ENCODE data around the gene CCDC68.

The CCDC68 gene

DNA sequence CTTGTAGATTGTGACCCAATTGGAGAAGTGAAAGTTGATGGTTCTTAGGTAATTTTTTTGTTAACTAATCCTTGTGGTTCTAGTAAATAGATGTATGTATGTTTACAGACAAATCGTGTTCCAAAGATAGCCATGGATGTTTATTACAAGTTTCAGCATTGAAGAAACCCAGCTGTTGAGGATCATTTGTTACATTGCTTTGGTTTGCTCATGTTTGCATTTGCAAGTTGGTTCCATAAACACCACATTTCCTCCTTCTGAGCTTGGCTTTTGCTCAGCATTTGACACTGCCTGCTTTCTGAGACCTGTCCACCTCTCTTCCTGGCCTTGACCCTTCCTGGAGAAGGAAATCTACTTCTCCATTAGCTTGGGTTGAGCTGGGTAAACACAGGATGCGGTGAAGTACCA, 1.8 kb upstream of the CCDC68 start:
- DNase-seq (ENCODE audit: low spot score), result no peak

DNA sequence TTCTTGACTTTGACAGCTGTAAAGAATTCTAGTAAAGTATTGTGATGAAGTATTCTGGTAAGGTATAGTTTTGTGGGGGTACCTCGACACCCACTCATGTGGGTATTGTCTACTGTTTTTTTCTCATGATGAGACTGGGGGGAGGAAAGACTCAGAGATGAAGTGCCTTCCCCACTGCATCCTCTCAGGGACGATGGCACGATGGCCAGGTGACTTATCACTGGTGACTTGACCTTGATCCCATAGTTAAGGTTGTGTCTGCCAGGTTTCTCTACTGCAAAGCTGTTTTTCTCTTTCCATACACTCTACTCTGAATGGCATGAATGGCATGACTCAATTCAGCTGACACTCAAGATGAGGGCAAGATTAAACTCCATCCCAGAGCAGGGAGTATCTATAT, 936 bp upstream of the CCDC68 start:
- no peak for DNase-seq (ENCODE audit: low spot score)

DNA sequence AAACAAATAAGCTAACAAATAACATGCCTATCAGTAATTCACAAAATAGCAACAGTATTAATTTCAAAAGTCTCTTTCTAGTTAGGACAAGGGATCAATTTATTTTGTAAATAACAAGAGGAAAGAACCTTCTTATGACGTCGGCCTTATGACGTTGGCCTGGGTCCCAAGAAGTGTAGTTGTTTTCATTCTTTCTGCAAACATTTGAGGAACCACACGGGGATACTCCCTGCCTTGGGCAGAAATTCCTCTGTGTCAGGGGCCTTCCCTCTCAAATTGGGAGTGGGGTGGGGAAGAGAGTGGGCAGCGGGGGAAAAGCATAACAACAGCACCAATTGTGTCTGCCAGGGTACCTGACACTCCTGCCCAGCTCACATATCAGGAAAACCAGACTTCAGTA, 1.3 kb downstream of the CCDC68 start:
- no peak for DNase-seq (ENCODE audit: low spot score)

DNA sequence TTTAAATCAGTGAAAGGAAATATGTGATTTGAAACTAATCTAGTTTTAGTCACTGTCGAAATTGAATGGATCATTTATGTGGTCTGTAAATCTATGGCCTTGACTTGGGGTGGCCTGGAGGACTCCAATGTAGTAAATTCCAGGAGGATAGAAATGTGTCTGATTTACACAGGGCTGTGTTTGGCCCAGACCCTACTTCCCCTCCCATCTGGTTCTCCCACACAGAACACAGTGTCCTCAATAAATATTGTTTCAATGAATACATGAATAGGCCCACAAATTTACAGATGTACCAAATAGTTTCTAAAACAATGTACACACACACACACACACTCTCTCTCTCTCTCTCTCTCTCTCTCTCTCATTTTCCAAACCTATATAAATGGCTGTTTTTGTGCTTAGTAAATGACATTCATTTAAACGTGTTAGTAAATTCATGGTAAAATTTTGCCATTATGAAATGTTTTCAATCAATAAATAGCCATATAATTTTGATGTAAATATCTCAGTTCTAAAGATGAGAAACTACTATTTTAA, 1.9 kb downstream of the CCDC68 start:
- DNase-seq (ENCODE audit: low spot score), result no peak

DNA sequence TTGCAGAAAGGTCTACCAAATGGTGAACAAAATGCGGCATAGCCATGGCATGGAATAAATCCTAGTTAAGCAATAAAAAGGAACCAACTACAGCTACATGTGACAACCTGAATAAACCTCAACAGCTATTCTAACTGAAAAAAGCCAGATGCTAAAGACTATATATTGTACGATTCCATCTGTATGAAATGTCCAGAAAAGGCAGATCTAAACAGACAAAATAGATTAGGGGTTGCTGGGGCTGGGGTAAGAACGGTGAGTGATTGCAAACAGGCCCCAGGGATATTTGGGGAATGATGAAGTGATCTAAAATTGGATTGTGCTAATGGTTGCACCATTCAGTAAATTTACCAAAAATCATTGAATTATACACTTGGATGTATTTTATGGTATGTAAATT, 2.8 kb downstream of the CCDC68 start:
- no peak for DNase-seq (ENCODE audit: low spot score)

DNA sequence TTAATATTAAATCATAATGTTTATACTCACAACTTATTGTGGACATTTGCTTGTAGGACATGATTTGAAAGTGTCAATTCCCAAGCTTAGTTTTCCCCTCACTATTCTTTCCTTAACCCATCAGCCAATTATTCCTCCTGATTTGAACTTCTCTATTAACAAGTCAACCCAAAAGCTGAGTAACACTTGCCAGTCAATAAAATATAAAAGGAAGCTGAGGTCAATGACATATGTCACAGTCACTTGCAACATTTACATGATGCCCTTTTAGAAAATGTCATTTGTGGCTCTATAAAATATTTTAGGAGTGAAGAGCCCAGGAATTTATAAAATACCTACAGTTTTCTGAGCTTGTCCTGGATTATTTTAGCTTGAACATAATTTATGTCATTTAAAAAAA, 7.2 kb downstream of the CCDC68 start:
- DNase-seq (ENCODE audit: low spot score), result no peak

DNA sequence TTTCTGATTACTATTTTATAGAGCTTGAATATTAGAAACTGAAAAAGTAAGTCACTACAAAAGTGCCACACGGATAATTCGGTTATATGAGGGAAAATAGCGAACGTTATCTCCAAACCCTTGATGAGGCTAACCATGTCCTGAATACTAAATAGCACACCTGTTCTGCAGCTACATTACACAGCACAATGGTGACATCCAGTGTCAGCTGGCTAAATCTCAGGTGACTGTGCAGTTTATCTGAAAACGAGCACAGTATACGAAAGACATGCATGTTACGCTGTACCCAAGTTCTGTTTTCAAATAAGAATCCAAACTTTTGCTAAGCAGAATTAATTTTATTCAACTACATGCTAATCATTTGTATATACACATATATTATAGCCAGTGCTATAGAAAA, 9.0 kb downstream of the CCDC68 start:
- DNase-seq (ENCODE audit: low spot score), result no peak

DNA sequence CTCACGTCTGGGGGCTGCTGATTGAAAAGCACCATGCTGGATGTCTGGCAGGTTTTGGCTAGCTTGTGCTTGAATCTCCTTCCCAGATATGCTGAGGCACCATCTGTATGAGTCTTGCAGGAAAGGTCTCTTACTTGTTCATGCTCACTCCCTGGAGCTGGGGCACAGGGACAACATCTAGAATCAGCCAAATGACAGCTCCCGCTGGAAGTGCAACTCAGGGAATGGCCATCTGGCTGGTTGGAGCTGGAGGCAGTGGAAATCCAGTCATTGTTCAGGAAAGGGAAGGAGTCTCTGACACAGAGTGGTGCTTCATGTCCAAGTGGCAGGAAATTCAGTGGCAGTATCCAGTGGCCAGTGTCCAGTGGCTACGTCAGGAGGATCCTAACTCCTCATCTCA, 9.7 kb downstream of the CCDC68 start:
- DNase-seq (ENCODE audit: low spot score), result no peak

DNA sequence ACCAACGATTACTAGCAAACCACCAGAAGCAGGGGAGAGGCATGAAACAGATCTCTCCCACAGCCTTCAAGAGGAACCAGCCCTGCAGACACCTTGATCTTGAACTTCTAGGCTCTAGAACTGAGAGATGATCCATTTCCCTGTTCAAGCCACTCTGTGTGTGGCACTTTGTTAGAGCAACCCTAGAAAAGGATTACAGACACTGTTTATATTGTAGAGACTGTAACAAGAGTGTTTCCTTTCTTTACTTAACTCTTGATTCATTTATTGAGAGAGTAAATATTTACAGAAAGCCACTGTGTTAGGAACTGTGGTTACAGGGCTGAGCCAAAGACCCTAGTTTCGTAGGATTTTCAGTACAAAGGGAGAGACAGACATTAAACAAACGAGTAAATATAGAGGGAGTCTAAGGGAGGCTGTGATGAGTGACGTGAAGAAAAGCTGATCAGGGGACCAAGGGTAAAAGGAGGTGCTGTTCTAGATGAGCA, 10.9 kb downstream of the CCDC68 start:
- DNase-seq (ENCODE audit: low spot score), result no peak

DNA sequence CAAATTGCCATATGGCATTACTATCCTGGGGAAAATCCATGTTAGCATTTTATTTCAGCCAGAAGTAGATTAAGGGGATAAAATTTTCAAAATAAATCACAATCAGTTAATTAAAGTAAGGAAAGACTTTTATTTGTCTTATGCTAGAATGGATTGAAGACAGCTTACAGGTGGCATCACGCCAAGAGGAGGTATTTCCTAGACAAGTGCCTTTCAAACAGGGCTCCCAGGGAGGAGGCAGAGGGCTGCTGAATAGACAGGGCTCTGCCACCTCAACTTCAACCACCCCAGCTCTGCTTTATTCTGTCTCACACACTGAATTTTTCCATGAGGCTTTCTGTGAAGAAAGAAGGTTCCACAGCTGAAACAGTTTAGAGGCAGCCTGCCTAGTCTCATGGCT, 12.2 kb downstream of the CCDC68 start:
- no peak for DNase-seq (ENCODE audit: low spot score)

DNA sequence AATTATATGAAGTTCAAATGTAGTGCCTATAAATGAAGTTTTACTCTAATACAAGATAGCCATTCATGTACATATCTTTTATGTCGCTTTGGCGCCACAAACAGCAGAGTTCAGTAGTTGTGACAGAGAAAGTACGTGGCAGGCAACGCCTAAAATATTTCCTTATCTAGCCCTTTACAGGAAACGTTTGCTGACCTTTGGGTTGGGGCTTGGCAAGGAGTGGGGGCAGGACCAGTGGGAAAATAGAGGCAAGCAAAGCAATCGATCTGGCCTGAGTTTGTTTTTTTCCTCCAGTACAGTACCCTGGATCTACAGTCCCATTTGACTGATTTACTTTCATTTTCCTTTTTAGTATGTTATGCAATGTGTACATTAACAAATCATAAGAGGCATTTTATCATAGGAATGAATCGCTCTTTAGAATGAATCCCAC, 13.1 kb downstream of the CCDC68 start:
- peak; percentile 25 for DNase-seq (ENCODE audit: low spot score)

DNA sequence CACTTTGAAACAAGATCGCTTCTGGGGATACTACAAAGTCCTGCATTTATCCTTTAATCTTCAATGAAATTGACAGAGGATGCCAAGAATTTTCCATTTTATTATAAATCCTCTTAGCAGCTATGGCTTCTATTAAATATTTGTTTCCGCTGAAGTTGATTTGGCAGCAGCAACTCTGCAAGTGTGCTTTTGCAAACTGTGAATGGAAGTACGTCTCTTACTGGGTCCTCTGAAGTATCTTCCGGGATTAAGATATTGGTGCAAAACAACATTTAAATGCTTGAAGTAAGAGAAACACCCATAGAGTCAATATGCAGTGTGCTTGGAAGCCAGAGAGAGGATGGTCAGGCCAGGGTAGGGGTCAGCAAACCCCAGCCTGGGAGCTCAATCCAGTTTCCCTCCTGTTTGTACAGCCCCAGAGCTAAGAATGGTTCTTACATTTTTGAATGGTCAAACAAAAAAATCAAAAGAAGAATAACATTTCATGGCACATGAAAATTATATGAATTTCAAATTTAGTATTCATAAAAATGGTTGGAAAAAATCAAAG, 13.6 kb downstream of the CCDC68 start:
- DNase-seq (ENCODE audit: low spot score), result no peak

DNA sequence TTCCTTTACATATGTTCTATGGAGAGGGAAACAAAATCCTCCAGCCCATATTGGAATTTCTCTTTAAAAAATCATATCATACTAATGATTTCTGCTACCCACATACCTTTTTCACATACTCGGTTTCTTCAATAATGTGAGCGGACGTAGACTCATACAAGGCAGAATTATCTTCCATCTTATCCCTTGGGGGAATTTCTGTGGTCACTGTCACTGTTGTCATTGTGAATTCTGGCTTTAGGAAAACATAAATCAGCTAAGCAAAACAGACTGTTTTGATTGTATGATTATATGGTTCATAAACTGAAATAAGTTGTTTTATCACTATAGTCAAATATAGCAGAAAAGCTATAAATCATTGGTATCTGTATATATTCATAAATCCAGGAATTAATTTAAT, 16.7 kb downstream of the CCDC68 start:
- DNase-seq (ENCODE audit: low spot score), result no peak

DNA sequence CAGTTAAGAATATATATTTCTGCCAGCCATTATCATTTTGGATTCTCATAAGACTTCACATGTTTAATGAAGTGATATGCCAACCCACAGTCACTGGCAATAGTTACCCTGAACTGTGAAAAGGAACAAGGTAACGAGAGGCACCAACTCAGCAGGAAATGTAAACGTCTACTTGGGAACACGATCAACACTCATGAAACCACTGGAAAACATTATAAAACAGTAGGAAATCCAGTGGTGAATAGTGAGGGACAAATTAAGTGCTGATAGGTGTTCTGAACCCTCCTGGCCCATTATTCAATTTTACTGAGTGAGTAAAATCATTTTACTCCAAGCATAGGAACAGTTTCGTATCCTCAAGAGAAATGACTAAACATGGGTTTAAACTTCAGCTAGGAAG, 17.1 kb downstream of the CCDC68 start:
- DNase-seq (ENCODE audit: low spot score), result no peak

DNA sequence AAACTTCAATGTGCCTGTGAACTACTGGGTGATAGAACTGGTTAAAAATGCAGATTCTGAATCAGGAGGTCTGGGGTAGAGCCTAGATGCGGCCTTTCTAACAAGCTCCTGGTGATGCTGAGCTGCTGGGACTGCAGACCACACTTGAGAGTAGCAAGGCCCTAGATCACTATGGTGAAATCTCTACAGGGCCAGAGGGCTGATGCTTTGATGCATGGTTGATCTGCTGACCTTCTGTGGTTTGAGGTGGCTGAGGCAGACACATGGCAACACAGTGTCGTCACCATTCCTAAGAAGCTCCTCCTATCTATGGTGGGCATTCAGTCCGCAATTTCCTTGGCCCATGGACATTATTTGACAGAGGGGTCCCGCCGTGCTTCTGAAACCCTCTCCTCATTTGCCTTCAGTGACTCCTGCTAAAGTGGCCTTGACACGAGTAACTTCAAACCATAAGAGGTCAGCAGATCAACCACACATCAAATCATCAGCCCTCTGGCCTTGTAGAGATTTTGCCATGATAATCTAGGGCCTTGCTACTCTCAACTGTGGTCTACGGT, 19.8 kb downstream of the CCDC68 start:
- no peak for DNase-seq (ENCODE audit: low spot score)

DNA sequence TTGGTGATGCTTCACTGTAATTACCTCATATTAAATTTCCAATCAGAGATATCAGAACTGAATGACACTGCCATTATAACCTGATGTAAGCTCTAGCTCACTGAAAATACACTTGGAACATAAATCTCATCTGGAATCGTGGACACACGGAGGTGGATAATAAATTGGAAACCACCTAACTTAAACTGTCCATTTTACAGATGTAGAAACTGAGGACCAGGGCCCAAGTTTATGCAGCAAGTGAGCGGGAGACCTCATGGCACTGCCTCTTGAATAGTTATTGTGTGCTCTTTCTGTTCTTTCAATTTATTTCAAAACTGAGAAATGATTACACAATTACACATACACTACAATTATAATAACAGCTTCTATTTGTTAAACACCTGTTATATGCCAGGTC, 20.8 kb downstream of the CCDC68 start:
- DNase-seq (ENCODE audit: low spot score), result no peak

DNA sequence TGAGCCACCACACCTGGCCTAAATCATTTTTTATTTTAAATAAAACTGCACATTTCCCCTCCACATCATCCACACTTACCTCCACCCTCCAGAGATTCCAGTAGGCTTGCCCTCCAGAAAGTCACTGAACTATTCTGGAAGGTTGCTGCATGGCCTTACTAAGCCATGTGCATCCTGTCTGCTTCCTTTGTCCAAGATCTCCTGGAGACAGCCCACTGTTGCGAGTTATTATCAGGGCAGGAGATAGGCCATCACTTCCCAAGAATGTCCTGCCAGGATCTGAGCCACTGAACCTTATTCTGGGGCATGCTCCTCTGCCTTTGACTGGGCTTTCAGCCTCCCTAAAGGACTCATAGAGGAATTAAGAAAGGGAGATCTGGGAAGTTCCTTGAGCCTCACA, 26.8 kb downstream of the CCDC68 start:
- DNase-seq (ENCODE audit: low spot score), result no peak

DNA sequence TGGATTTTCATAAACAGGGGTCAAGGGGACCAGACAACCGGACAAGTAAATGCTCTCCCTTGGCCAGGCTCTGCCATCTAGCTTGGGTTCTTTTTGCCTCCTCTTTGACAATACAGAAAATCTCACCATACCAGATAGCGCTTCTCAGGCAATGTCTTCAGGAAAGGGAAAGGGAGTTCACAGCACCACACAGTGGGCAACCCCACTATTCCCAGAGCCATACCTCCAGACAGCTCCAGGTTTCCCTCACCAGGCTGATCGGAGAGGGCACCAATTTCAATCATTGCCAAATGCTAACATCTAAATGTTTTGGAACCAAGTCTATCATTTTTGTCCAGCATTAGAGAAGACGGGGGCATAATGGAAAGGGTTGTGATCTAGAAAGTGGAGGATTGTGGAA, 28.1 kb downstream of the CCDC68 start:
- DNase-seq (ENCODE audit: low spot score), result no peak

DNA sequence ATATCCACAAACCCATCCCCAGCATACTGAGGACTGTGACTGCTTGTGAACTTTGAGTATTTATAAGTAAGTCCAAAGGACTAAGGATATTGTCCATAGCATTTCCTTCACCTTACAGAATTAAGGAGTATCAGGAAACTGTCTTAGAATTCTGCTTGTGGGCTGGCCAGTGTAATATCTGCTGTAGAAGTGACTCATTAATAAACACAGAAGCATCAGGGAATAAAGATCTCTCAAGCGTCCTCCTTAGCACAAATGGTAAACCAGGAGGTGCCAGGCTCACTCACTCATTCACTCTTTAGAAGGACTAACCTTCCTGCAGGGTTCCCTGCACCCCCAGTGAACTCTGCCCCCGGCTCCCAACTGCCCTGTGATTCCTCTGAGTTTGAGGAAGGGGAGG, 31.0 kb downstream of the CCDC68 start:
- no peak for DNase-seq (ENCODE audit: low spot score)

DNA sequence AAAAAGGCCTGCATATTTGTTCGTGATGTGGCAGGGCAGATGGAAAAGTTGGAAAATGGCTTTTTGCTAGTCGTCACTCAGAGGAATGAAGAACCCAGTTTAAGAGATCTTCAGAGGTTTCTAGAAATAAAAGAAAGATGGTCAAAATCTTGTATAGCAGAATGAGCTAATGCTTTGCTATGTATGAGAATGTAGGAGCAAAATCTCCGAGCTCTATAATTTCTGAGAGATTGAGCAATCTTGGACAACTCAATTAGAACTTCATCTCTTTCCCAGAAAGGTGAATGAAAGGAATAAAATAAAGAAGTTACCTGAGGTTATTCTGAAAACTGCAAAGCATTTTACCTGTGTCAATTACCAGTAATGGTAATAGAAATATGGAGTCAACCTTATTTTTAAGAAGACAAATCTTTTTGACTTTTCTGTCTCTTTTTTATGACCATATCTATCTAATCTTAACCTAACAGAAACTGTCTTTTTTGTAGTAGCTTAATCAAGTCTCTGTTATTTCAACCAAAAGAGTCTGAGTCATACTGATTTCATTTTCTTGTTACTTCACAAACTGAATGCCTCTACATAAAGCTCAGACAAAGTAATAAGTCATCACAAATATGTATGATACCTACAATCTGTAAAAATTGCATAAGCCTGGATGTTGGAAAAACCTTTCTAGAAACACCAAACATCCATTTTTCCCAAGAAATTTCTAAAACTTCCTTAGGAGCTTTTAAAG, 32.5 kb downstream of the CCDC68 start:
- DNase-seq (ENCODE audit: low spot score), result no peak

DNA sequence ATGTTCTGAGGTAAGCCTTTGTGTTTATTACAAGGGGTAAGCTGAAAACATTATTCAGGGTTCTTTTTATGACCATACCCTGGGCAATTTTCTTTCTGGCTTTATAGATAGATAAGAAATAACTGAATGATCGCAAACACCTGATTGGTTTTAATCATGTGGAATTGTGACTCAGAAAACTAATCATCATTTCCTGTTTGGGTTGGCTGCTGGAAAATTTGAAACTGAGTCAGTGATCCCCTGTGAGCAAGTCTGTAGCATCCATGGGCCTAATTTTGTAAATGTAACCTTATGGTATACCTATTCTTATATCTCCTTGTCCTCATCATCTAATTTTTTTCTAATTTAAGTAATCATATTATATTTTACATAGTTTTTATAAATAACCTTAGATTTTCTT, 34.3 kb downstream of the CCDC68 start:
- DNase-seq (ENCODE audit: low spot score), result no peak

DNA sequence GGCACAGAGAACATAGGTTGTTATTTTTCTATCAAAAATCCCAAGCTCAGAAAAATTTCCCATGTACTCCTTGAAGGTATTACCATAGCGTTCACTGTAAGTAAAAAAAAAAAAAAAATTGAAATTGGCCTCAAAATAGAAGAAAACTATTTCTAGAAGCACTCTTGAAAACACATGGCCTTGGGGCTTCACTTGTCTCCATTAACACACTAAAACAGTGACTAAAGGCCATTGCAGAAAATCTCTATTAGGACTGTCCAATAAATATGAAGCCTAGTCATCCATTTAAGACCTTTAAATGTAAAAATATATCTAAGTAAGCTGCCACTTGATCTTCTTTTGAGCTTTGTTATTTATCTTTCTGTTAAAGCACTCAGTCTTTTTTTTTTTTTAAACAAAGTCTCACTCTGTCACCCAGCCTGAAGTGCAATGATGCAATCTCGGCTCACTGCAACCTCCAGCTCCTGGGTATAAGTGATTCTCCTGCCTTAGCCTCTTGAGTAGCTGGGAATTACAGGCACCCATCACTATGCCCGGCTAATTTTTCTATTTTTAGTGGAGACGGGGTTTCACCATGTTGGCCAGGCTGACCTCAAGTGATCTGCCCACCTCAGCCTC, 35.8 kb downstream of the CCDC68 start:
- no peak for DNase-seq (ENCODE audit: low spot score)

DNA sequence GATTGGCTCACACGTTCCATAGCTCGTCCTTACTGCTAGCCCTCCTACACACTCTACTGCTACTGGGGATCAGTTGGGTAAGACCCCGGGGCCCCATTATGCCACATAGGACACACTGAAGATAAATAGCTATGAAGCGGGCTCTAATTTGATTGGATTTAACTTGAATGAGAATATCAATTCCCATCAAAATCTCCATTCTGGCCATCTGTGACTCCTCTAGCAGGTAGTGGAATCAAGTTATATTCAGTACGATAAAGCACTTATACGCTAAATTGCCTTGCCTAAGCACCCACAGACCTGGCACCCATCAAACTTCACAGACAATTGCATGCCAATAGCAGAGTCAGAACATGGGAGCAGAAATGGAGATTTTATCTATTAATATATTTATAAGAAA, 39.8 kb downstream of the CCDC68 start:
- no peak for DNase-seq (ENCODE audit: low spot score)

Data from activated CD4-positive, alpha-beta T cell treated with anti-CD3 and anti-CD28 coated beads, Interleukin-2, Interleukin-4, amounts not matched to agents 100 ng/mL and 50 ng/mL, durations not matched to agents 16 hours and 8 hours (primary cell).